IPS DF 19.7 (cell line): Measurements from ENCODE around the gene DNAJC5.
"Not testable (repeated sequence)": the region's sequence is repeated elsewhere in the genome, so short reads cannot be mapped to it uniquely, and the experiment has no call there.

Experiments
- DNase-seq: peaks from one replicate; pipeline ENCODE4 v3.0.0-alpha.2; 2013; ENCODE audit warnings: low read depth, low spot score

Gene DNAJC5

DNA sequence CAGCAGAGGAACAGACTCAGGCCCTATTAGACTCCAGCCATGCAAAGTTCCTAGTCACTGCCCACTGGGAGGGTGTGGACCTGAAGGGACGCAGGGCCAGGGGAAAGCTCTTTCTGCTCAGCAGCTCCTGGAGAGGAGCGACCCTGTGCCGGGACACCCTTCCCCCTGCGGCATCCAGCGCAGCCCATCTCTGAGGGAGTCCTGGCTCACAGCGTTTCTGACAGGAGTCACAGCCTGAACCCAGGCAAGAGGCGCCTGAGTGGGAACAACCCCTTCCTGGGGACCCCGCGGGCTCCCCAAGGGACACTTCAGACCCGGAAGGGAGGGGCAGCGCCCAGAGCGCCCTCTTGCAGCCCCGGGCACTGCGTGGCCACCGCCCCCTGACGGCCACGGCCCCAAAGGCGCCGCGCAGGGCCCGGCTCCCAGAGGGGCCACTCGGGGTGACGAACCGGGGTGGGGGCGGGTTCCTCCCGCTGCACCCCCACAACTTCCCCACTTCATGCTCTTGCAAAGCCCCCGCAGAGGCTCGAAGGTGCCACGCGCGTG, 60.4 kb downstream of the DNAJC5 start:
- no peak for DNase-seq

DNA sequence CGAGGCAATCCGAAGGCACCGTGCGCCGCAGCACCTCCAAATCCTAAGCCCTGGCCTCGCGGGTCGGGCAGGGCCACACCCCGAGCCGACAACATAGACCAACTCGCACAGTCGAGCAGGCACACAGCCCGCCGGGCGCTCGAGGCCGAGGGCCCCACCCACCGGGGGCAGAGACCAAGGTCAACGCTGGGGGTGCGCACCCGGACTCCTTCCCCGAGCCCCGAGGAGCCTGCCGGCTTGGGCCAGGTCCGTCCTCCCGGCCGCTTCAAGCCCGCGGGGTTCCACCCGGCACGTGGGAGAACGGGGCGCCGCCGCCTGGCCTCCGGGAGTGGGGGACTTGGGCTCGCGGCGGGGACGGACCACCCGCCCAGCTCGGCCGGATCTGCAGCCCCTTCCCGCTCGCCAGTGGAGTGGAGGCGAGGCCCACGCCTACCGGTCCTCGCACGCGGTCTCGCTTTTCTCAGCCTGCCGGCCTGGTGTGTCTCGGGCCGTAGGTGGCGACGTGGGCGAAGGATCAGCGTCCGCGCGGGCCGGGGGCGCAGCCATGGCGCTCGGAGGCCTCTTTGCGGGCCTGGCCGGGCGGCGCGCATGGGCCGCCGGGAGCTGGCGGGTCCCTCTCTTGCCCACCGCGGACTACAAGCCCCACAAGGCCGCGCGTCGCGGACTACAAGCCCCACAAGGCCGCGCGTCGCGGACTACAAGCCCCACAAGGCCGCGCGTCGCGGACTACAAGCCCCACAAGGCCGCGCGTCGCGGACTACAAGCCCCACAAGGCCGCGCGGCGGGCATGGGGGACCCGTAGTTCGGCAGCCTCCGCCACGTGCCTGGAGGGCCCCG, 61.1 kb downstream of the DNAJC5 start, which contains the start of gene UCKL1:
UCKL1 (minus strand) TSS at position 590 of the 837 bp plus-strand sequence; CDS start at position 546, 44 bp downstream.
- no peak for DNase-seq

DNA sequence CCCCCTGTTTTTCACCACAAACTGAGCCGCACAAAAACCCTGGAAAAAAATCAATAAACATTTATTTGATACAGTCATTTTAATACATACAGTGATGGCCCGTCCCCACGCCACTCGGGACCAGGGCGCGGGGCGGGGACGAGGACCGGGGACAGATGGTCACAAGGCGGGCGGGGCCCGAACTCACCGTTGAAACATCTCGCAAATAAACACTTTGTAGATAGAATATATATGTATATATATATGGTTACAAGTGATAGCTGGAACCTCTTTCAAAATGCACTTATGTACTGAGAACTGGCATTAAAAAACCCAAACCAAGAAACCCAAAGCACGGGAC, 61.7 kb downstream of the DNAJC5 start:
- no peak for DNase-seq

DNA sequence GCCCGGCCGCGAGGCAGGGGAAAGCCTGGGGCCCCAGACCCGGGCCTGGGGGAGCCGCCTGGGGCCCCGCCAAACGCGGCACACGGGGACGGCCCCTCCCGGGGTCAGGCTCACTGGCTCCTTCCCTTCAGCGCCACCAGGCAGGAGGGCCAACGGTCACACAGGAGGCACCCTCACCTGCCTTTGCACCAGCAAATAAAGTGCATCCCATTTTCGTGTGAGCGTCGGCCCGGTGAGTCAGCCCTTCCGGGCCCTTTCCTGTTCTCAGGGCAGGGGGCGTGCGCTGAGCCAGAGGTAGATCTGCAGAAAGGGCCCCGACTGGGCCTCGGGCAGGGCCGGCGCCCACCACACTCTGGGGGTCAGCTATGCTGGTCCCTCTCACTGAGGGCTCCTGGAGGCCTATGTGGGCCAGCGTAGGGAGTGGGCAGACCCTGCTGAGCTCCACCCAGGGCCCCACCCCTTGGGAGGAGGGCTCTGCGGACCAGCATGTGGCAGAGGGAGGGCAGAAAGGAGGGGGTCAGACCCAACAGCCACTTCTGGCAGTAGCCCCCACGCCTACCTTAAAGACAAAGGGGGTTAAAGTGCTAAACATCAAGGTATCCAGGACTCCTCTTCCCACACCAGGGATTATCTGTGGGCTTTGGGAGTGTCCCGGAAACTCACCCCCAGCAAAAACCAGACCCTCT, 62.2 kb downstream of the DNAJC5 start:
- no peak for DNase-seq

DNA sequence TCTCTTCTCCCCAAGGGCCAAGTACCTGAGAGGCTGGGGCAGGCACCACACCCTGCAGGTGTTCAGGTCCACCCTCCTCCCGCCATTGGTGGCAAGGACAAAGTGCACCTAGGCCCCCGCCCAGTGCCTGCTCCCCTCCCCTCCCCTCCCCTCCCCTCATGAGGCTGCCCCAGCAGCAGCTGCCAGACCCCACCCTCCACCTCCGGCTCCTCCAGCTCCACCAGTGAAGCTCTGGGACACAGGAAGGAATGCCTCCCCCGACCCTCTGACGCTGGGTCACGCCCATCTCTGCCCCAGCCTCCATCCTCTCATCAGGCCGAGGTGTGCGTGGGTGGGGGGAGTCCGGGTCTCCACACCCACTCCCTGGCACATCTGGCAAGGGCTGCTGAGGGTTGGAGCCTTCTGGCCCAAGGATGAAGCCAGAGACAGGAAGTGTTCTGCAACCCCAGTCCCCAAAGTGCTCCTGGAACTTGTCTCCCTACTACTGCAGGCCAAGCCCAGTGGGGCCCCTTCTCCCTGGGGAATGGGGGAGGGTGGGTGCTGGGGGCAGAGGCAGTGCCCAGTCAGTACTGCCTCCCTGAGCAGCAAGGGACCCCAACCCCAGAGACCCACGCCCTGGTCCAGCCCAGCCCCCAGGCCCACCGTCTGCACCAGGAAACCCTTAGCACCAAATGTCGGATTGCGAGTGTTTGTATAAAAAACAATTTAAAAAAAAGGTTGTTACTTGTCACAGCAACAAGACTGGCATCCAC, 62.9 kb downstream of the DNAJC5 start:
- no peak for DNase-seq

DNA sequence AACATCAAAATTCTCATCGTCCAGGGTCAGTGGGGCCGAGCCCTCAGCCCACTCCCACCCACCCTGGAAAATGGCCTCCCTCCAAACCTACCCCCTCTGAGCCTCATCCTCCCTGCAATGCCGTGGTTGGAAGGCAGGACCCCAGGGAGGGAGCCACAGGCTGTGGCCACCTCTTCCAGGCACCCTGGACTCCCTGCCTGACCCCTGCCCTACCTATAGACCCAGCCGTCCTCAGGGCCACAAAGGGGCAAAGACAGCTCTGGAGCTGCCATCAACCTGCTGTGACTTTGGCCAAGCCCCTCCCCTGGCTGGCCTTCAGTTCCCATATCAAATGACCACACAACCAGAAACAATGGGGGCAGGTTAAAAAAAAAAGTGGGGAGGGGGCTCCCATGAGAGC, 63.5 kb downstream of the DNAJC5 start:
- DNase-seq, result no peak

DNA sequence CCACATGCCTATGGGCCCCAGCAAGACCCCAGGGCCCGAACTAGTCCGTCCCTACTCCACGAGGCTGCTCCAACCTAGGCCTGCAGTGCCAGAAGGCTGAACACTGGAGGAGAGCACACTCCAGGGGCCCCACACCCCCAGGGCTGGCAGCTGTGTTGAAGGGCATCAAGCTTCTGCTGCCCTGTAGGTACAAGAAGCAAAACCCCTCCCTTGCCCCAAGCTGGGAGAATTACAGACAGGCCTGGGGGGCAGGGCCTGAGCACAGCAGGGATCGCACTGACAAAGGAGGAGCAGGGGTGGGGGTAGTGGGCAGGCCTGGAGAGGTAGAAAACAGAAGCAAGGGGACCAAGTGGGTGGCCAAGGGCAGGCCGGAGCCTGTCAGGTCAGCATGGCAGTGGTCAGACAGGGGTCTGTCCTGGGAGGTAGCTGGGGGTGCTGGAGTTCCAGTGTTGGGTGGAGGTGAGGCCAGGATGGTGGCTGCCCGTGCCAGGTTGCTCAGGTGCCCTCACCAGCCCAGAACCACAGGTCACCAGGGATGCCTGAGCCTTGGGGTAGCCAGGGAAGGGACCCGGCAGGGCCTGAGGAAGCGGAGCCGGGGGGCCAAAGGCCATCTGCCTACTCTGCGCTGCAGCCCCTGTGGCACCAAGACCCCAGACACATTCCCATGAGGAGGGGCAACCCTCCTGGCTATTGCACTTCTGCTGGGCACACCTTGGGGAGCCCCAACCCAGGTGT, 64.2 kb downstream of the DNAJC5 start:
- no peak for DNase-seq

DNA sequence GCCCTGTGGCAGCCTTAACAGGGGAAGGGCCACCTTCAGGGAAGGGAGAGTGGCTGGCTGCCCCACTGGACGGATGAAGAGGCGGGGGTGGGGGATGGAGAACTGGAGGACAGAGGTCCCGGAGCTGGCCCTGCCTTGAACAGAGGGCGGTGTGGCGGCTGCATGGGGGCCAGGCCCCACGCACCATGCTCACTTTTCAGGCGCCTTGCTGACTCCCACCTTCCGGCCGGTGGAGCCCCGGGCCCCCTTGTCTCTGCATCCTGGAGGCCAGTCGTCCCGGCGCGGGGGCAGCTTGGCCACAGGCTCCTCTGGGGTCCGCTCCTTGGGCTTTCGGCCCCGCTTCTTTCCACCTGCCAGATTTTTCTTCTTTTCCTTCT, 64.8 kb downstream of the DNAJC5 start:
- DNase-seq, result no peak

DNA sequence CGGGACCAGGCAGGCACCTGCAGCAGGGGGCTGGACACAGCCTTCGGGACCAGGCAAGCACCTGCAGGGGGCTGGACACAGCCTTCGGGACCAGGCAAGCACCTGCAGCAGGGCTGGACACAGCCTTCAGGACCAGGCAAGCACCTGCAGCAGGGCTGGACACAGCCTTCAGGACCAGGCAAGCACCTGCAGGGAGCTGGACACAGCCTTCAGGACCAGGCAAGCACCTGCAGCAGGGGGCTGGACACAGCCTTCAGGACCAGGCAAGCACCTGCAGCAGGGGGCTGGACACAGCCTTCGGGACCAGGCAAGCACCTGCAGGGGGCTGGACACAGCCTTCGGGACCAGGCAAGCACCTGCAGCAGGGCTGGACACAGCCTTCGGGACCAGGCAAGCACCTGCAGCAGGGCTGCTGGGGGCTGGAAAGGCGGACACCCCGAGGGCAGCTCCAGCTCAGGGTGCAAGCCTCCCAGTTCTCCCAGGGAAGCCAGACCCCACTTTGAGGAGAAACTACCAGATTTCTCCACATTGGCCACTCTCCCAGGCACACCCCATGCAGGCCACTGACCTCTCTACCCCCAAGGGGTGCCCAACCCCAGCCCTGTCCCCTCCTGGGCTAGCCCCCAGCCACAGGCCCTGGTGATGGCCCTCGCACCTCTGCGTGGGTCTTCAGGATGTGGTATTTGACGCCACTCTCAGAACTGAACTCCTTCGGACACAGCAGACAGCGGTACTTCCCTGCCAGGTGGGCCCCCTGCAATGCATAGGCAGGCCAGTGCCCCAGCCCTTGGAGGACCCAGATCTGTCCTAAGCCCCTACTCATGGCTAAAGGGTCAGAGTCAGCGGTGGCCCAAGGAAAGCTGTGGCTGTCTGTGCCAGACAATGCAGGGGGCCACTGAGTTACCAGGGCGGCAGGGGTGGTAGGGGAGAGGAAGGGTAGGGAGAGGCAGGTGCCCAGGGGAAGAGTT, 66.0 kb downstream of the DNAJC5 start:
- DNase-seq, result not testable (repeated sequence)

DNA sequence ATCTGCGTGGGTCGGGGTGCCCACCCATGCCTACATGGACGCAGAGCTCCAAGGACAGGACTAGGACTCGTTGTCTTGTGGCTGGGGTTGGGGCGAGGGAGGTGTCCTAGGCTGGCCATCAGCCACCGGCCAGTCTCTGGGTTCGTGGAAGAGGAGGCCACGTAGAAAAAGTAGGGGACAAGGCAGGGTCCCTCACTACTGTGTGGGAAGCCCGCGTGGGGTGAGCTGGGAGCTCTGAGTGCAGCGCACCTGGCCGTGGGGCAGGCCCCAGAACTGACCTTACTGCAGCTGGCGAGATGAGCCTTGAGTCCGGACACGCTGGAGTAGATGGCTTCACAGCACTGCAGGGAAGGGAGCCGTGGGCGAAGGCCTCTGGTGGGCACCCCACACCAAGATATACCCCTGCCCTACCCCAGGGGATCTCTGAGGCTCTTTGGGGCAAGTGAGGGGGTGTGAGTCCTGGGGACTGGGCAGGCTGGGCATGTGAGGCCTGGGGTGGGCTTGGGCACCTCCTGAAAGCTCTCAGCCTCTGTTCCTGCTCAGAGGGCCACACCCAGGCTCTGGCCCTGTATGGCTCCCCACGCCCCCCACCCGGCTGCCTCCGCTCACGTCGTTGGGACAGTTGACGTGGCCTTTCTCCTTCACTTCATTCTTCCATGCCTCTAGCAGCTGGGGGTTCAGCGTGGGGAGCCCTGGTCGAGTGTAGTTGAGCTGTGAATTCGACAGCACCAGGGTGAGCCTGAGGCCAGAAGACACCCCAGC, 66.9 kb downstream of the DNAJC5 start:
- no peak for DNase-seq

DNA sequence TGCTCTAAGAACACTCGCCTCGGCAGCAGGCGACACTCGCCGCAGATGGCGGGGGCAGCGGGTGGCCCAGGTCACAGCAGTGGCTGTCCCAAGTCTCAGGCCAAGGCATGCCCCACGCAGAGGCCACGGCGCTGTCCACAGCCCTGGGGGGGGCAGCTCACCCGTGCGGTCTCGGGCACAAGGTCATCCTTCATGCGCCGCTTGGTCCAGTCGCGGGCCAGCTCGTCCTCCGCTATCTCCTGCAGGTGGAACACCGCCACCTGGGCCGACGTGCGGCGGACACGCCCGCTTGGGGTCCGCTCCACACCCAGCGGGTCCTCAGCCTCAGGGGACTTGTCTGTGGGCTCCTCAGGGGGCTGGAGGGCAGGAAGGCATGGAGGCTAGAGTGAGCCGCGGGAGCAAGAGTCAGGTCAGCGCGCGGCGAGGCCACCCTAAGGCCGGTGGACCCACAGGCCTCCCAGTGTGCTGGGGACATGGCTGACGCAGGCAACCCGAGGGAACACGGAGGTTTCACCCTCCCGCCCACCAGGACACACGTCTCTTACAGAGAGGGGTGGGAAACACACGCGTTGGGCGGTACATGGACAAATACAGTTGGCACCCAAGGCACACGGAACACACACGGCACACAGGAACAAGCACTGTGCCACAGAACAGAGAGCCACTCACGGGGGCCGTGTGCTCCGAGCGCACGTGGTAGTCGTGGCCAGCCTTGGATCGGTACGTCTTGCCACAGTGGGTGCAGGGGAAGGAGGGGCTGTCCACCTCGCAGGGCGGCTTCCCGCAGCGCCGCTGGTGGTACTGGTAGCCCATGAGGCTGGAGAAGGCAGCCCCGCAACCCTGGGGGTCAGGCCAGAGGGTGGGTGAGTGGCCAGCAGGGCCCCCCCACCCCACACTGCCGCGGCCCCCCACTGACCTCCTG, 67.8 kb downstream of the DNAJC5 start:
- no peak for DNase-seq

DNA sequence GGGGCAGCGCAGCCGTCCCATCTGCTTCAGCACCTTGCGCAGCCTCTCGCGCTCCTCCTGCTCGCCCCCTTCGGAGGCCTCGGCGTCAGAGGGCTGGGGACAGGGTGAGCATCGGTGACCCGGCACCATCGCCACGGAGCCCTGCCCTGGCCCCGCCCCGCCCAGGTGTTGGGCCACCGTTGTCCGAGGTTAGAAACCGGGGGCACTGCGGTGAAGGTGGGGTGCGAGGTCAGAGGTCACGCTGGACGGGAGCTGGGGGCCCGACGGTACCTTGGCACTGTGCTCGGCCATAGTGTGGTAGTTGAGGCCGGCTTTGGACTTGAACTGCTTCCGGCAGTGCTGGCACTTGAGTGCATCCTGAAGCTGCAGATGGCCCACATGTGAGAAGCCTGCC, 68.4 kb downstream of the DNAJC5 start:
- DNase-seq, result no peak

DNA sequence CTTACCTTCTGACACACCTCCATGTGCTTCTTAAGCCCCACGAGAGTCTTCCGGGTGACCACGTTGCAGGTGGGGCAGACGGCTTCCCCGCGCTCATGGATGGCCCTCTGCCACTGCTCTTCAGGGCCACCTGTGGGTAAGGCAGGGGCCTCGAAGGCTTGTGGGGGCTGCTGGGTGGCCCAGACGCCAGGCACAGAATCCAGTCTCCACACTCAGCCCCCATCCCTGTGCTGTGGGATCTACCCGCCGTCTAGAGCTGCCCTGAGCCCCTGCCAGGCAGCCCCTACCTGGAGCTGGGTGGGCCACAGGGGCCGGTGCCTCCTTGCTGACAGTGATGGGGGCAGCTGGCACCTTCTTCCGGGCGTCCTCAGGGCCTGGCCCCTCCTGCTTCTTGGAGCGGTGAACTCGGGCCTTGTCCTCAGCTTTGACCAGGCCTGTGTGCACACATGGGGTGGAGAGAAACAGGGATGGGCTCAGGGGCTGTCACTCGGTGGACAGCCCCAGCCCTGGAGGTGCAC, 68.9 kb downstream of the DNAJC5 start:
- DNase-seq, result no peak

DNA sequence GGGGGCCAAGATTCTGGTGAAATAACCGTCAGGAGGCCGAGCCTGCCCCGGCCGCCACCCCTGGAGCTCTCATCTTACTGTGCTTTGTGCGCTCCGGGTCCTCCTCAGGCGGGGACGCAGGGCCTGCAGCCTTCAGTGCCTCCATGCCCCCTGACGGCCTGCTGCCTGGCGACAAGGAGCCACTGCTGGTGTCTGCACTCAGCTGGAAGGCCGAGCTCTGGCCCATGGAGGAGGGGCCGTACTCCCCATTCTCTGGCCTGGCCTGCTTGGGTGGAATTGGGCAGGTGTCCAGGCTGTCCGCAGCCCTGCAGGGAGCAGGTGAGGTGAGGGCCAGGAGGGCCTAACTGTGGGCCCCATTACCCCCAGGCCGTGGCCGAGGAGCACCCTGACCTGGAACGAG, 69.5 kb downstream of the DNAJC5 start:
- no peak for DNase-seq

DNA sequence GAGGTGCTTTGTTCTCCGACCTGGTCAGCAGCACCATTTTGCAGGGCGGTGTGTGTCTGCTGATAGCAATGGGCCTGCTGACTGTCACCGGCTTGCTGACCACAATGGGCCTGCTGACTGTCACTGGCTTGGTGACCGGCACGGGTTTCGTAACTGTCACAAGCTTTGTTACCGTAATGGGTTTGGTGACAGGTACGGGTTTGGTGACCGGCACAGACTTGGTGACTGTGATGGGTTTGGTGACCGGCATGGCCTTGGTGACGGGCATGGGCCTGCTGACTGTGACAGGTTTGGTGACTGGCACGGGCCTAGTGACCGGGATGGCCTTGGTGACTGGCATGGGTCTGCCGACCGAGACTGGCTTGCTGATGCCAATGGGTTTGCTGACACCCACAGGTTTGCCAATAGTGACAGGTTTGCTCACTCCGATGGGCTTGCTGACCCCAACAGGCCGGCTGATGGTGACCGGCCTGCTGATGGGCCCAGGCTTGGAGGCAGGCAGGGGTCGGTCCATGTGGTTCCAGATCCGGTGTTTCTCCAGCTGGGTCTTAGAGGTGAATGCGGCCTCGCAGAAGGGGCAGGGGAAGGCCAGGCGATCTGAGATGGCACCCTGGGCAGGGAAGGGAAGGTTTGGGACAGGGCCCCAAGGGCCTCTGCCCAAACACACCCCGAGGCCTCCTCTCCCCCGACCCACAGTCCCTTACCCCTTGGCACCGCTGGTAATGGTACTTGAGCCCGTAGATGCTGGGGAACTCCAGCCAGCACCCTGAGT, 71.4 kb downstream of the DNAJC5 start:
- no peak for DNase-seq

DNA sequence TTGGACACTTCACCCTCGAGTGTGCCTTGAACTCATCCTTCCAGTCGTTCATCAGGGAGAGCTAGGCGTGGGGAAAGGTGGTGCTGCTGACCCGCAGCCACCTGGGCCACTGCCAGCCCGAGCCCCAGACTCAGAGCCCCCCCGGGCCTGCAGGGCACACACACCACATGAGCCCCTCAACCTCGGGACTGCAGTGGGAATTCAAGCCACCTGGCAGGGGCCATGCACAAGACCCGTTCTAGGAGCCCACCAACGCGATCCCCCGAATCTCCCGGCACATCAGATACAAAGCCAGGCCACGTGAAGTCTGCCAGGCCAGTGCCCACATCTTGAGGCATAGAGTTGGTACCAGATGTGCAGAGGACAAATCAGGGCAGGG, 72.0 kb downstream of the DNAJC5 start:
- DNase-seq, result no peak

DNA sequence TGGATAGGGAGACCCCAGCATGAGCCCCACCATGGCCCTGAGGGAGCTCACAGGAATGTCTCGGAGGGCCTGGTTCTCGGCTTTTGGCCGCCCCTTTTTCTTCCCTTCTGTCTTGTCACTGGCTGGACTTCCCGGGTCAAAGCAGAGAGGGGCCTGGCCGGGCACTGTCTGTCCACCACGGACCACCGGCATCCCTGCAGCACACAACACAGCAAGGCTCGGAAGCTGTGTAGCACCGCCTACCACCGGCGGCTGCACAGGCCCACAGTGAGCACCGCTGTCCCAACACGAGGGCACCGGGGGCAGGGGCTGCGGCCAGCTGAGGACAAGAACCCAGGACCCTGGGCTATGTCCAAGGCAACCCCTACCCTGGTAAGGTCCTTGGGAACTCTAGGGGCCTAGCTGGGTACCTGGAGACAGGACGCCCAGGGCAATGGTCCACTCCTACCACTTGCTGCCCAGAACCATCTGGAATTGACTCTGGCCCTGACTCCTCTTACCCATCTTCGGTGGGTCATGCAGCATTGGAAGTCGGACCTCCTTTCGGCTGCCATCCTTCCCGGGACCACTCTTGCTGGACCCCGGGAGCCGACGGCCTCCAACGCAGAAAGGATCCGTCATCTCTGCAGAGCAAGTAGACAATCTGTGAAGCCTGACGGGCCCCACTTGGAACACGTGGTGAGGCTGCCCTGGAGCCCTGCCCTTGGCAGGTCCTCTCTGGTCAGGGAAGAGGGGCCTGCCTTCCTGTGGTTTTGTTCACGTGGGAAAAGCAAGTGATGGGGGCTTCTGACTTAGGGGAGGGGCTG, 72.6 kb downstream of the DNAJC5 start:
- no peak for DNase-seq
